HFF-Myc (cell line): ENCODE results near the gene BMERB1.
"Not testable (repeated sequence)": the region's sequence is repeated elsewhere in the genome, so short reads cannot be mapped to it uniquely, and the experiment has no call there.

ENCODE experiments used
- DNase-seq: peaks from one replicate; pipeline ENCODE4 v3.0.0-alpha.2; 2011; ENCODE audit warnings: low read depth; ENCODE audit errors: extremely low read depth
- H3K4me3 ChIP-seq: replicated peaks from 2 replicates; pipeline ENCODE4 v1.5.1; 2011; ENCODE audit warnings: low read depth, mild to moderate bottlenecking, control low read depth, low read length
- CTCF ChIP-seq: IDR thresholded peaks from 2 replicates; pipeline ENCODE4 v1.5.1; 2012; ENCODE audit warnings: mild to moderate bottlenecking, low read depth, low read length, control low read depth; ENCODE audit errors: missing control alignments

Gene BMERB1

GRCh38 chr16:15538507-15538906 is 104.1 kb downstream of the BMERB1 start:
- no peak for DNase-seq
- no peak for TF ChIP-seq CTCF

GRCh38 chr16:15539197-15539596 is 104.8 kb downstream of the BMERB1 start:
- no peak for DNase-seq
- no peak overlapping the region for H3K4me3 ChIP-seq
- no peak for TF ChIP-seq CTCF

More at GRCh38 chr16:15538507-15538906, 104.1 kb downstream of the BMERB1 start:
- H3K4me3 ChIP-seq: no peak overlapping the region

- no peak for DNase-seq
- no peak overlapping the region for H3K4me3 ChIP-seq
- no peak for TF ChIP-seq CTCF
Measured at GRCh38 chr16:15542261-15542660, 107.9 kb downstream of the BMERB1 start.

- TF ChIP-seq CTCF: no peak
- no peak overlapping the region for H3K4me3 ChIP-seq
- DNase-seq: no peak
Measured at GRCh38 chr16:15542734-15543347, 108.5 kb downstream of the BMERB1 start.

GRCh38 chr16:15544405-15544804 is 110.0 kb downstream of the BMERB1 start:
- no peak overlapping the region for H3K4me3 ChIP-seq
- DNase-seq: no peak
- TF ChIP-seq CTCF: no peak

- no peak for DNase-seq
- no peak for TF ChIP-seq CTCF
- H3K4me3 ChIP-seq: no peak overlapping the region
Measured at GRCh38 chr16:15545544-15545943, 111.2 kb downstream of the BMERB1 start.

GRCh38 chr16:15547072-15547767 is 112.8 kb downstream of the BMERB1 start:
- H3K4me3 ChIP-seq, DNase-seq: not testable (repeated sequence)
